HG02884 (cell line): ENCODE measurements around the gene HSF4.
"Not testable (repeated sequence)": the region's sequence is repeated elsewhere in the genome, so short reads cannot be mapped to it uniquely, and the experiment has no call there.

Experiments
- ATAC-seq: cut with Tn5 transposase; IDR thresholded peaks from one replicate; pipeline ENCODE4 v1.9.1; 2021; ENCODE audit warnings: mild to moderate bottlenecking, moderate library complexity; ENCODE audit not compliant: unreplicated experiment

HSF4 gene, protein sequence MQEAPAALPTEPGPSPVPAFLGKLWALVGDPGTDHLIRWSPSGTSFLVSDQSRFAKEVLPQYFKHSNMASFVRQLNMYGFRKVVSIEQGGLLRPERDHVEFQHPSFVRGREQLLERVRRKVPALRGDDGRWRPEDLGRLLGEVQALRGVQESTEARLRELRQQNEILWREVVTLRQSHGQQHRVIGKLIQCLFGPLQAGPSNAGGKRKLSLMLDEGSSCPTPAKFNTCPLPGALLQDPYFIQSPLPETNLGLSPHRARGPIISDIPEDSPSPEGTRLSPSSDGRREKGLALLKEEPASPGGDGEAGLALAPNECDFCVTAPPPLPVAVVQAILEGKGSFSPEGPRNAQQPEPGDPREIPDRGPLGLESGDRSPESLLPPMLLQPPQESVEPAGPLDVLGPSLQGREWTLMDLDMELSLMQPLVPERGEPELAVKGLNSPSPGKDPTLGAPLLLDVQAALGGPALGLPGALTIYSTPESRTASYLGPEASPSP

DNA sequence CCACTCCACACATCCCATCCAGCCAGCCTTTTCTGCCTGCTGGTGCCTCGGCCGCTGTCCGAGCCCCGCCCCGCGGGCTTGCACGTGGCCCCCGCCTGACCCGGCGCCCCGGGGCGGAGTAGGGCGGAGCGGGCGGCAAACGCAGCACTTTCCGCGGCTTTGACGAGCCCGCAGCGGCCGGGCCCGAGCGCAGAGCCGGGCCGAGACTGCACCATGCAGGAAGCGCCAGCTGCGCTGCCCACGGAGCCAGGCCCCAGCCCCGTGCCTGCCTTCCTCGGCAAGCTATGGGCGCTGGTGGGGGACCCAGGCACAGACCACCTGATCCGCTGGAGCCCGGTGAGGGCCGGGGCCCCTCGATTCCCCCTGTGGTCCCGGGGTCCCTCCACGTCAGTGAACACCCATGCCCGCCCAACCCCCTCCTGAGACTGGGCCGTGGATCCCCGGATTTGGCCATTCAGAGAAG is at the start of gene HSF4:
HSF4 (plus strand) TSS at position 147 of the 463 bp plus-strand sequence; CDS start at position 214, 67 bp downstream.
- ATAC-seq: no peak

DNA sequence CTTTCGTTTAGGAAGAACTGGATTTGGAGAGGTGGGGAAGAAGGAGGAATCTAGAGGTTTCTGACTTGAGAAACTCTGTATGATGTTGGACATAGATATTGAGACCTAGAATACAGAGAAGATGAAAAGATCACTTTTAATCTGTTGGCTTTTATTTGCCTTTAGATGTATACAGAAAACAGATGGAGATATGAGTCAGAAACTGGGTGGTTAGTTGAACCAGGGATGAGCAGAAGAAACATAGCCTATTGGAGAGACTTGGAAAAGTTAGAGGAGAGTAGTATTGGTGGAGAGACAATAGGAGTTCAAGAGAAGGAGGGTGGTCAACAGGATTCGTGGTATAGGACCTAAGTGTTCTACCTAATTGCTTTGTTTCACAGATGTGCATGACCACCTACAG is 49.8 kb upstream of the HSF4 start:
- ATAC-seq: no peak

DNA sequence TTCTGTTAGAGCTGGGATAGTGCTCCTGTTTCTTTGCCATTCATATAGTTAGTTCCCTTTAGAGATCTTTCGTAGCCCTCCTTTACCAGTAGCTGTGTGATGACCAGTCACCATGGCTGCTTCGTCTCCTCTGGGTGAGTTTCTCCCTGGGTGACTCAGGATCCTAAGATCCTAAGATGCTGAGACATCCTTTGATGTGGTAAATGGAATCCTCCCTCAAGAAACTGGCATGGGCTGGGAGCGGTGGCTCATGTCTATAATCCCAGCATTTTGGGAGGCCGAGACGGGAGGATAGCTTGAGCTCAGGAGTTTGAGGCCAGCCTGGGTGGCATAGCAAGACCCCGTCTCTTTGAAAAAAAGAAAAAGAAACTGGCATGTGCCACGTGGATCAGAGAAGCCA is 48.9 kb upstream of the HSF4 start:
- no peak for ATAC-seq

DNA sequence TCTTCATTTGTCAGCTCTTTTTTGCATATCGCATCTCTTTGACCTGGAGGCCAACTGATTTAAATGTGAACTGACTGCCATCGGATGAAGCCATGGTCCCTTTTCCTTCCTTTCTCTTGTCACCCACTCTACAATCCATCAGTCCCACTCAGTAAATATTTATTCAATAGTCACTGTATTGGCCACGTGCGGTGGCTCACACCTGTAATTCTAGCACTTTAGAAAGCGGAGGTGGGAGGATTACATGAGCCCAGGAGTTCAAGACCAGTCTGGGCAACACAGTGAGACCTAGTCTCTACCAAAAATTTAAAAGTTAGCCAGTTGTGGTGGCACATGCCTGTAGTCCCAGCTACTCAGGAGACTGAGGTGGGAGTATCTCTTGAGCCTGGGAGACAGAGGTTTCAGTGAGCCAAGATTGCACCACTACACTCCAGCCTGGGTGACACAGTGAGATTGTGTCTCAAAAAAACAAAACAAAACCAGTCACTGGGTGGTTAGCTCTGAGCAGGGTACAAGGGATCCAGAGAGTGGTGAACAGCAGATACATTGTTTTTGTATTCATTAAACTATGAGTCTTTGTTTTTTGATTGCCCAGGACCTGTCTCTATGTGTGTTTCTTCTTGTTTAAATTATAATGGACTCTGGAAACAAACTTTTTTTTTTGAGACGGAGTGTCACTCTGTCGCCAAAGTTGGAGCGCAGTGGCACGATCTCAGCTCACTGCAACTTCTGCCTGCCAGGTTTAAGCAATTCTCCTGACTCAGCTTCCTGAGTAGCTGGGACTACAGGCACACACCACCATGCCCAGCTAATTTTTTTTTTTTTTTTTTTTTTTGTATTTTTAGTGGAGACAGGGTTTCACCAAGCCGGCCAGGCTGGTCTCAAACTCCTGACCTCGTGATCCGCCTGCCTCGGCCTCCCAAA is 47.9 kb upstream of the HSF4 start:
- ATAC-seq: no peak

DNA sequence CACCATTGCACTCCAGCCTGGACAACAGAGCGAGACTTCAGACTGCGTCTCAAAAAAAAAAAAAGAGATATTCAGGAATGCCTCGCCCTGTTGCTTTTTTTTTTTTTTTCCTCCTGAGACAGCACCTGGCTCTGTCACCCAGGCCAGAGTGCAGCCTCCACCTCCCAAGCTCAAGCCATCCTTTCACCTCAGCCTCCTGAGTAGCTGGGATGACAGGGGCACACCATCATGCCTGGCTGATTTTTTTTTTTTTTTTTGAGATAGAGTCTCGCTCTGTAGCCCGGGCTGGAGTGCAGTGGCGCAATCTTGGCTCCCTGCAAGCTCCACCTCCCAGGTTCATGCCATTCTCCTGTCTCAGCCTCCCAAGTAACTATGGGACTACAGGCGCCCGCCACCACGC is 46.8 kb upstream of the HSF4 start:
- ATAC-seq: no peak

DNA sequence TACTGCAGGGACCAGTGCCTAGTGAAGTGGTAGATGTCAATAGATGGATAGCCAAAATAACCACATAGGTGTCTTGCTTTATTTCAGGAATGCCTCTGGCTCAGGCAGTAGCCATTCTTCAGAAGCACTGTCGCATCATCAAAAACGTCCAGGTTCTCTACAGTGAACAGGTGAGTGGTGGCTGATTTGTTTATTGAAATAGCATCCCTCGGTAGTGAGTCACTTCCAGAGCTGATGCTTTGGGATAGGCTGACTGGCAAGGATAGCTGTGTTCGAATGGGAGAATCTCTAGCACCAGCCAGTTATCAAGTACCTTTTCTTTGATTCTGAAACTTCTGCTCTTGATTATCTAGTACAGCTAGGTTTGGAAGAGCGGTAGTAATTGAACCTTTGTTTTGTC is 44.5 kb upstream of the HSF4 start:
- no peak for ATAC-seq

DNA sequence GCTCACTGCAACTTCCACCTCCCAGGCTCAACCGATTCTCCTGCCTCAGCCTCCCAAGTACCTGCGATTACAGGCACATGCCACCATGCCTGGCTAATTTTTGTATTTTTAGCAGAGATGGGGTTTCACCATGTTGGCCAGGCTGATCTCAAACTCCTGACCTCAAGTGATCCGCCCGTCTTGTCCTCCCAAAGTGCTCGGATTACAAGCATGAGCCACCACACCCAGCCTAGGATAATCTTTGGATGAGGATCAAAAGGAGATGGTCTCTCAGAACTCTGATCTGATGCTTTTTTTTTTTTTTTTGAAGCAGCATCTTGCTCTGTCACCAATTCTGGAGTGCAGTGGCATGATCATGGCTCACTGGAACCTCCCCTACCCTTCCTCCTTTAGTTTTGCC is 41.7 kb upstream of the HSF4 start:
- ATAC-seq: not testable (repeated sequence)

DNA sequence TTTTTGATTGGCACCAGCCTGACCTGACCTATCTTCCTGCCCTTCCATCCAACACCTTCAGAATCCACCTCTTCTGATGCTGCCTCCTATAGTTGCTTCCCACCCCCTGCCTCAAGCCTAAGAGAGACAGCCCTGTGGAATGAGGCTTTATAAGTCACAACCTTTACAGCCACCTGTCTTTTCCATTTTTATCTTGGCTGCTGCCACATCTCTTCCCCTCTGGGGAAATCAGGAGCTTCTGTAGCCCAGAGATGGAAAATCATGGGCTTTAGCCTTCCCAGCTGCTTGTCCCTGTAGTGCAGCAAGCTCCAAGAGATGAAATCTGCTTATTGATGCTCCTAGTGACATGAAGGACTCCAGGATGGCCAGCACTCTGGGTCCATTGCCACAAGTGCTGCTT is 36.1 kb upstream of the HSF4 start:
- ATAC-seq: no peak

DNA sequence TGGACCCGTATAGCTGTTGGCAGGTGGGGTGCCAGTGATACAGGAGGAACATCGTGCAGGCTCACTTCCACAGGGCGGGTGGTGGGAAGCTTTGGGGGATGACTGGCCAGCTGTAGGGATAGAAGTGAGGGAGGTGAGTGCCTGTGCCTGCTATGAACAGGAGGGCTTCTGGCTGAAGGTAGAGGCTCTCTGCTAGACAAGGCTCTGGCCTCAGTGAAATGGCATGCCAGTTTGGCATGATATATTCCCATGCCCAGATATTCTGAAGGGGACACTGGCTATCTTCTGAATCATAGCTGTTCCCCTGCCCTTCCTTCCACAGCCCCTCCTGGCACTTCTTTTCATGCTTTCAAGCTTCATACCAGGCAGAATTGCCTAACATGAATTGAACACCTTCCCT is 35.7 kb upstream of the HSF4 start:
- ATAC-seq: no peak

DNA sequence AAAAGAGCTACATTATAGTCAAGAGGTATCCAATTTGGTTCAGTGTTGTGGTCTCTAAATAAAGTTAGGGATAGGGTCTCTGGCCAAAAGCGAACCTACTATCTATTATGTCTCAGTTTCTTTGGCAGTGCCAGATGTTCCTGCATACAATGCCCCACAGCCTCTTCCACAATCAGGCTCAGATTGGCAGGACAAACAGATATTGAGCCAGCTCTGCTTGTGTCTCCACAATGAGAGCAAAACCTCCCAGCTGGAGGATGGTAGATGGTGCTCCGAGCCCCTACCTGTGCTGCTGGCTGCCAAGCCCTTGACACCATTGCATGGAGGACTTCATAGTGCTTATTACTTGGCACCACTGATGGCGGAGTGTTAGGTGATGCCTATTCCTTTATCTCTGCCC is 35.1 kb upstream of the HSF4 start:
- ATAC-seq: no peak

DNA sequence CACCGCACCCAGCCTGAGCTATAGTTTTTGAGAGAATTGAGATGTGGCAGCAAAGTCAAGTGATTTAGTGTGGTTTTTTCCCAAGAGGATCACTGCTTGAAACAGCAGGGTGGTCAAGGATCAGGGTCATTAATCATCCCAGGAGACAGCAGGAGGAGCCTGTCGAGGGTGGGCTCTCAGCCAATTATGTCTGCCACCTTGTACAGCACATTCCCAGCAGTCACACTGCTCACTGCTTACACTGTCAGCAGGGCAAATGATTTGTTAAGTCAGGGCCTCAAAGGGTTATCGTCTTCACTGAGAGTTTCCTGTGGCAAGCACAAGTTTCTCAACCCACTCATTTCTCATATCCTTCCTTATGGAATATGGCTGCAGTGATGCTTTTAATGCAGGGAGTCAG is 26.9 kb upstream of the HSF4 start:
- ATAC-seq: no peak

DNA sequence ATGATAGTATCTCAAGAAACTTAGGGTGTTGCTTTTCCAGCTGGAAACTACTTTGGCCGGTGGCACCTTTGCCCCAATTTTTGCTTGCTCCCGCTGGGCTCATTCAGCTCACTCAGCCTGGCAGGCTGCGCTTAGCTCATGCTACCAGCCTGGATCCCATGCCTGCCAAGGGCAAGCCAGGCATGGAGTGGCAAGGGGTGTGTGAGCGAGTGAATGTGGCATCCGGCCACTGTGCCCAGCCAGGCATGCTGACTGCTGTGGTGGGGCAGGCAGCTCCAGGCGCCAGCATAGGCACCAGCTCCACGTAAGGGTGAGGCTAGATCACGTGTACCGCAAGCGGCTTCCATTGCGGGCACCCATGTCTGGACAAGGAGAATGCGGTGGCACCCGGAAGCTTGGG is 23.2 kb upstream of the HSF4 start:
- no peak for ATAC-seq

DNA sequence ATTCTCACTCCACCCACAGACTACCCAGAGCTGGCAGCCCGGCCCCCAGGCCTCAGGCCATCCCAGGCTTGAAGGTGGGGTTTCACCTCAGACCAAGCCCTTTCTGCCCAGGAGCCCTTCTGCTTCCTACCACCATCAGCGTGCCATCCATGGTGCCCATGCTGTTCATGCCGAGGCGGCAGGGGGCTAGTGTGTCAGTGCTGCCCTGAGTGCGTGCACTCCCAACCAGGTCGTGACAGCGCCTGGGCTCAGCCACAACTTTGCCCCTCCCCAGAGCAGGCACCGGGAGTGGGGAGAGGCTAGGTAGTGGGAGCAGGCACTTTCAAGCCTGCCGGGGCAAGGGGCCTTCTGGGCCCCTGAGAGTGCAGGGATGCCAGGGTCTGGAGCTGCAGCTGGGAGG is 22.2 kb upstream of the HSF4 start:
- ATAC-seq: no peak

DNA sequence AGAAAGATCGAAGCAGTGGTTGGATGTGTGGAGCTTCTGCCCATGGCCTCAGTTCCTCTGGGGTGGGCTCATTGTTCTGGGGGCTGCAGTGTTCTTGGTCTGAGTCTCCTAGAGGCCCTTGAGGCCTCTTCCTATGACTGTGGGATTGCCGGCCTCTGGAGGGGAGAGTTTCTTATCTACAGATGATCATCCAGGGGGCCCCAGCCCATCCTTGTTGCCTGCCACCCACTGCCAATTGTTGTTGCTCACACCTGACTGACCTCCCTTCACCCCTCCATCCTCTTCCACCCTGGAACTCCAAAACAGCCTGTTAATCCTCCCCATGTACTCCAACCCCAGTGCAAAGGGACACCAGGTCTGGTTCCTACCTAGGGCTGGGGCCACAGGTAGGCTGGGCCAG is 19.6 kb upstream of the HSF4 start:
- ATAC-seq: no peak

DNA sequence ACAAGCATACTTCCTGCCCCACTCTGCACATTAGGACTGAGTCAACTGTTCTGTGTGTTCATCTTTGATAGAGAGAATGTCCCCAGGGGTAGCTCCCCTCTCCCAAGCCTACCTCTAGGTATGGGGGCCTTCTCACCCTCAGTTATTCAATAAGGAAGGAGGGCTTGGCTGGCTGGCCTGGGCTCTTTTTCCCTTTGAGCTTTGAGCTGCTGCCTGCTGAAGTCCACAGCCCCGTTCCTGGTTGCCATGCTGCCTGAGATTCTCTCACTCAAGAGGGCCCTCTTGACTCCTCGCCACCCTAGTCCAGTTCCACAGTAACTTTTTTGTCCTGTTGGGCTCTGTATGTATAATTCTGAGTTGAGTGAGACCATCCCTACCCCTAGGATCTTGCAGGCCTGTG is 18.8 kb upstream of the HSF4 start:
- ATAC-seq: no peak

DNA sequence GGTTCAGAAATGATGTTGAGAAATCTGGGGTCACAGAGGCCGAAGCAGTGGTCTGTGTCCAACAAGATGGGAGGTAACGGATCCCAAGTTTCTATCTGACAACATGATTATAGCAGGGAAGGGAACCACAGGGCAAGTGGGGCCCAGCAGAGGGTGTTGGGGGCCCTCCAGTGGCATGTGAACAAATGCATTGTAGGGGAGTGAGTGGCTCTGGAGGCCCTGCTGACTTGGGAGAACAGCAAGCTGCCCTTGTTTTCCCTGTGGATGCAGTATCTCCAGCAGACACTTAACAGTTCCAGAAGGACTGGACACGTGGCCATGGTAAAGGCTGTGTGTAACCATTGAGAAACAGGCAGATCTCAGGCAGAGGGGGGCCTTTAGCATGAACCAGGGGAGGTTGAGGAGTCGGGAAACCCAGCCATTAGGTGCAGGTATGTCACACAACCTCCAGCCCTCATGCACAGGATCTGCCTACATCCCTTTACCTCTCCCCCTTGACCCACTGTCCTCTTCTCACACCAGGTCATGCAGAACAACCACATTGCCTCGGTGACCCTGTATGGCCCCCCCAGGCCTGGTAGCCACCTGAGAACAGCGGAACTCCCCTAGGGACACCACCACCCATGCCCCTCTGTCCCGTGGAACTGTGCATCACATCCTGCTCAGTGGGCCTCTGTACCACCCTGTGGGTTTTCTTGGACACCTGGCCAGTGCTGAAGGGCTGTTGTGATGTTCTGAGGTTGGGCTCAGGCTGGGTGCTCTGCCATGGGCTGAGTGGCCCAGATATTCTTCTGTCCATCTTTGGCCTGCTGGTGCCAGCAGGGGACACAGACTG is 17.8 kb upstream of the HSF4 start:
- ATAC-seq: no peak

DNA sequence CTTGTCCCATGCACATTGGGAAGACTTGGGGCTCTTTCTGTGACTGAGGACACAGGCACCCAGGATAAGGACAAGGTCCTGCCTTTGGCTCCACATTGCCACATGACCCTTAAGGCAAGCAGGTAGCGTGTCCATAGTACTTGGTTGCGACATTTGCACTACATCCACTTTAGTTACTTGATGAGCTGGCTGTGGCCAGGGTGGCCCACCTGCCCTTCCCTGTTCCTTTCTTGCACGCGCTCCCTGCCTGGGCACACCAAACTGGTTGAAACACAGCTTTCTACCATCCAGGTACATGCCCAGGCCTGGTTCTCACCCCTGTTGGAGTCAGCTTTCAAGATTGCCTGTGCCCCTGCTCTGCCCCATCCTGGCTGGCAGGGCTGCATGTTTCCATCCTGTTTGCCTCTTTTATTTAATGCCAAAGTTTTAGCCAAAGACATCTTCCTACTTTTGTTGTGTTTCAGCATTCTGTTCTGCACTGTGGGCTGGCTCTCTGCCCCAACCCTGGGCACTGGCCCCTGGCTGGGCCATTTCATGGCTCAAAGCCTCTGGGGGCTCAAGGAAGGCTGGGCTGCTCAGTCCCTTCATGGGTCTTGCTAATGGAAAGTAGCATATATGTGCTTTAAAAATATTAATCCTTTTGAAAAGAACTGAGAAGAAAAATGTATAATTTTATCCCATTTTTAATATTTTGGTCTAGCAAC is 17.0 kb upstream of the HSF4 start:
- no peak for ATAC-seq

DNA sequence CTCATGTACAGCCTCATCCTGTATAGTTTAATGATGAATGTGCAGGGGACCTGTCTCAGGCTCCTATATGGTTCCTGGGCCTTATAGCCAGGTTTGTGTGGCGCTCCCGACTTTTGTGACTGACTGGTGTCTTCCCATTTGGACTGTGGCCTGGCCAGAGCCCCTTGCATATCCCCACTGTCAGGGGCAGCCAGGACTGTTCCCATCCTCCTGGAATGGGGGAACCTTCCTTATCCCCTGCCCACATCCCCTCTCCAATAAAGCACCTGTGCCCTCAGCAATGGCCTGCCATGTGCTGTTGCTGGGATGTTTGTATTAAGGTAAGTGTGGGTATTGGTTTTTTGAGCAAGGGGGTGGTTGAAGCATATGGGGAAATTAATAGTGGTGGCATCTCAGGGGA is 16.3 kb upstream of the HSF4 start:
- ATAC-seq: no peak

DNA sequence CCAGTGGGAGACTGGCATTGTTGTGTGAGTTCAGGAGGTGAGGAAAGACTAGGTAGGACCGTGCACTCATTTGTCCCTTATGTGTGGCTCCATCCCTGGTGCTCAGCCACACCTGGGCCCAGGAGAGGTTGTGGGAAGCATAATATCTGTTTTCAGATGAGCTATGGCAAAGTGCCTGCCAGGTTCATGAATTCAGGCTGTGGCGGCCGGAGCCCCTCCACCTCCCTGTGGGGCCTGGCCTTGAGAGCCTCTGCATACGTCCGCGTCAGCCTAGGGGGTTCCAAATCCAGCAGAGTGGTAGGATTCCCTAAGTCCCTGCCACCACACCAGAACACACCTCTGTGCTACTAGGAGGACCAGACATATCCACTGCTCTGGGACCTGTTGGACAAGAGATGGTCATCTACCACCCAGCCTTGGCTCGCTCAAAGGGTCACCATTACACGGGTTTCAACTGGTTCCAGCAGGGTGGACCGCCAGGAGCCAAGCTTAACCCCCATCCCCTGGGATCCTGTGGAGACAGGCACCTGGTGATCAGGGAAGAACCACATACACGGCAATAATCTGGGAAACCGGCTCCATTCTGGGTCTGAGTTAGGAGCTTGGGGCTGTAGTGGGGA is 15.8 kb upstream of the HSF4 start:
- ATAC-seq: no peak
